Hair follicle dermal papilla cell (primary cell): ENCODE measurements around the gene THEMIS. TPM values are rescaled to one million over a fixed set of nuclear protein-coding genes. Genes with fewer than 3 reads are reported as not detected.

ENCODE experiments used
- small RNA-seq: library from RNA; depleted of rRNA; stranded (forward); fragments of <200 nt; gene quantifications from one replicate; pipeline ENCODE3, GENCODE V24; 2012
- total RNA-seq: library from RNA; depleted of rRNA; stranded (reverse); fragments of >200 nt; gene quantifications from 2 replicates; pipeline ENCODE4 v1.2.3, GENCODE V29; 2012

The THEMIS gene
- 0.16 and 0.49 TPM in 2 replicates for total RNA-seq

GRCh38 chr6:127900935-127901334, at the start of gene THEMIS:
THEMIS (minus strand) TSS chr6:127901058; CDS start chr6:127900932, 126 bp downstream.

Small RNA genes lying within 50 kb of the gene (small RNA-seq; reads per million reads assigned to genes)
- gene MRPS17P5: not detected
